ENCODE data around the gene RNF26. TPM values are rescaled to one million over a fixed set of nuclear protein-coding genes. Genes with fewer than 3 reads are reported as not detected.

RNF26 gene
- total and polyA plus RNA-seq, 2 of the 13 experiments (the other 11 are each of a cell fraction or from before 2014, with no cell fraction given) = 11.9 to 26.3 TPM

DNA sequence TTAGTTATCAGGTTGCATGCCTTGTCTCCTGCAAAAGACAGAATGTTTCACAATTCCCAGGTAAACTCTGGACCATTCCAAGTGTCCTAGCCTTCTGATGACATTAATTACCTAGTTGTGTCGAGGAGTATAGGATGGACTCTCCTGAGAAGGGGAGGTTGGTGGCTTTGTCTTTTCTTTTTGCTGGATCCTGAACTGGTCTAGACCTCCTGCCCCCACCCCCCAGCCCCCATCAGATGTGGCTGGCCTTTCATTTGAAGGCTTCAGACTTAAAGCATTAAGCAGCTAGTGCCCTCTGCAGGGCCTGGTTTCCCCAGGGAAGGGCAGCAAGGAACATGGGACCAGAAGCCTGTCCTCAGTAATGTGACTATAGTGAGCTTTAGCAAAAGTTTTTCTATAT lies 27.1 kb upstream of the RNF26 start (continued):
- TF ChIP-seq, protein P1, sequence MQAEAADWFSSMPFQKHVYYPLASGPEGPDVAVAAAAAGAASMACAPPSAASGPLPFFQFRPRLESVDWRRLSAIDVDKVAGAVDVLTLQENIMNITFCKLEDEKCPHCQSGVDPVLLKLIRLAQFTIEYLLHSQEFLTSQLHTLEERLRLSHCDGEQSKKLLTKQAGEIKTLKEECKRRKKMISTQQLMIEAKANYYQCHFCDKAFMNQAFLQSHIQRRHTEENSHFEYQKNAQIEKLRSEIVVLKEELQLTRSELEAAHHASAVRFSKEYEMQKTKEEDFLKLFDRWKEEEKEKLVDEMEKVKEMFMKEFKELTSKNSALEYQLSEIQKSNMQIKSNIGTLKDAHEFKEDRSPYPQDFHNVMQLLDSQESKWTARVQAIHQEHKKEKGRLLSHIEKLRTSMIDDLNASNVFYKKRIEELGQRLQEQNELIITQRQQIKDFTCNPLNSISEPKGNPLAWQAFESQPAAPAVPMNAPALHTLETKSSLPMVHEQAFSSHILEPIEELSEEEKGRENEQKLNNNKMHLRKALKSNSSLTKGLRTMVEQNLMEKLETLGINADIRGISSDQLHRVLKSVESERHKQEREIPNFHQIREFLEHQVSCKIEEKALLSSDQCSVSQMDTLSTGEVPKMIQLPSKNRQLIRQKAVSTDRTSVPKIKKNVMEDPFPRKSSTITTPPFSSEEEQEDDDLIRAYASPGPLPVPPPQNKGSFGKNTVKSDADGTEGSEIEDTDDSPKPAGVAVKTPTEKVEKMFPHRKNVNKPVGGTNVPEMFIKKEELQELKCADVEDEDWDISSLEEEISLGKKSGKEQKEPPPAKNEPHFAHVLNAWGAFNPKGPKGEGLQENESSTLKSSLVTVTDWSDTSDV (CRISPR knock-in tag; IDR thresholded peaks at IDR 0.05) = no peak

DNA sequence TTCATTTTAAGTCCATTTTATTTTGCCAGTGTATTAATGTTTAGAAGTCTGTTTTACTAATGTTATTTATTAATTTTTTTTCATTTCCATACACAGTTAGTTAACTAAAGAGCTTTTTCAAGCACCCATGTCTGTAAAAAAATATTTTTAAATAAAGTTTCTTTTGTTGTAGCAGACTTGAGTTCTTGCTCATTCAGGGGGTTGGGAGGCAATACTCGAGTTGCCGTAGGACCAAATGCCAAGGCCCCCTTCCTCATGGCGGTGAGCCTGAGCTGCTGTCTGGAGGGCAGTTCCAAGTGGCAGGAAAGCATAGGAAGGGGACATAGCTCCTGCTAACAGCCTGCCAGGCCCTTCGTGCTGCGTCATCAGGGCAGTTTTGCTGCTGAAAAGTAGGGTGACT lies 26.4 kb upstream of the RNF26 start:
- in situ Hi-C loops (cut with HindIII; ENCODE audit: extremely low pct_ligation_motif_present, low pct_unique_long_range_greater_than_20kb) = no loop called here
- no peak overlapping the region for H2AFZ ChIP-seq (ENCODE audit: low read length)
- H3K4me2 ChIP-seq (ENCODE audit: low read depth, low read length) = no peak overlapping the region
- no peak overlapping the region for H3K4me3 ChIP-seq (replicated peaks in 1 of 3; ENCODE audit: insufficient read depth in 1 of 3, low read depth in 2 of 3, low read length in 3 of 3)
- CTCF ChIA-PET (ENCODE audit: low intra/inter-chr PET ratio, low total read pairs) = no interaction called here
- peaks cover 3% of the 10 kb centered on the region in 2 experiments; a peak in 2 of 5 replicates for H3K36me3 ChIP-seq (replicated peaks in 1 of 2; ENCODE audit: control insufficient read depth in 1 of 2, insufficient read depth in 2 of 2, low read length in 2 of 2)
- FAIRE-seq (no peak), DNase-seq (ENCODE audit: low spot score) (no peak), ATAC-seq (no peak)
- no TSS peak for BruUV-seq (replicated peaks)
- H4K20me1 ChIP-seq (ENCODE audit: insufficient read depth, low read length) = no peaks in the 10 kb centered on the region
- H3K27ac ChIP-seq (ENCODE audit: extremely low read length, insufficient read depth, low read length) = no peak overlapping the region
- H3K4me1 ChIP-seq (ENCODE audit: insufficient read depth, low read length) = peaks cover 22% of the 10 kb centered on the region
- no peaks in the 10 kb centered on the region for H3K9me3 ChIP-seq (ENCODE audit: low read length)
- intact Hi-C loops (cut with micrococcal nuclease; ENCODE audit: unreplicated experiment) = no loop called here
- 91% methylated on average over 3 of the region's 5 CpGs for WGBS (ENCODE audit: low lambda C conversion rate)
- H3K27me3 ChIP-seq (ENCODE audit: control insufficient read depth in 1 of 2, insufficient read depth in 2 of 2, low read length in 2 of 2) = no peaks in the 10 kb centered on the region
- H3K79me2 ChIP-seq (ENCODE audit: insufficient read depth, low read length) = no peaks in the 10 kb centered on the region
- POLR2A ChIA-PET = interaction anchor here (1.1 to 2.8 kb wide), 3 partner anchors 9 to 11 kb away, joined by 3 to 9 read pairs (median 6); partner anchors contain the start of gene MCAM
- H3K9ac ChIP-seq (ENCODE audit: insufficient read depth, low read depth, low read length) = no peak overlapping the region
- TF ChIP-seq NFE2L2 (IDR thresholded peaks at IDR 0.05; ENCODE audit: low read length) (no peak), TFE3 (CRISPR knock-in tag; IDR thresholded peaks at IDR 0.05) (no peak), KLF16 (CRISPR knock-in tag; IDR thresholded peaks at IDR 0.05) (no peak), CBX5 (CRISPR knock-in tag; IDR thresholded peaks at IDR 0.05; ENCODE audit: borderline replicate concordance) (no peak), ZNF616 (CRISPR knock-in tag; IDR thresholded peaks at IDR 0.05; ENCODE audit: low read depth) (no peak), MTERF4 (CRISPR knock-in tag; IDR thresholded peaks at IDR 0.05) (no peak), NR2C2 (CRISPR knock-in tag; IDR thresholded peaks at IDR 0.05; ENCODE audit: borderline replicate concordance) (no peak), EED (CRISPR knock-in tag; IDR thresholded peaks at IDR 0.05) (no peak), ATF7-NPFF (CRISPR knock-in tag; IDR thresholded peaks at IDR 0.05; ENCODE audit: low read depth) (no peak), AHR (CRISPR knock-in tag; IDR thresholded peaks at IDR 0.05) (no peak), TCF7 (IDR thresholded peaks at IDR 0.05; ENCODE audit: low read depth) (no peak), TFAP4 (IDR thresholded peaks at IDR 0.05; ENCODE audit: borderline replicate concordance, low read depth) (no peak), MIER3 (CRISPR knock-in tag; IDR thresholded peaks at IDR 0.05; ENCODE audit: borderline replicate concordance) (no peak), RARG (CRISPR knock-in tag; IDR thresholded peaks at IDR 0.05; ENCODE audit: low read depth) (no peak), ZNF790 (CRISPR knock-in tag; IDR thresholded peaks at IDR 0.05; ENCODE audit: borderline replicate concordance) (no peak)
- TF ChIP-seq, protein P2, sequence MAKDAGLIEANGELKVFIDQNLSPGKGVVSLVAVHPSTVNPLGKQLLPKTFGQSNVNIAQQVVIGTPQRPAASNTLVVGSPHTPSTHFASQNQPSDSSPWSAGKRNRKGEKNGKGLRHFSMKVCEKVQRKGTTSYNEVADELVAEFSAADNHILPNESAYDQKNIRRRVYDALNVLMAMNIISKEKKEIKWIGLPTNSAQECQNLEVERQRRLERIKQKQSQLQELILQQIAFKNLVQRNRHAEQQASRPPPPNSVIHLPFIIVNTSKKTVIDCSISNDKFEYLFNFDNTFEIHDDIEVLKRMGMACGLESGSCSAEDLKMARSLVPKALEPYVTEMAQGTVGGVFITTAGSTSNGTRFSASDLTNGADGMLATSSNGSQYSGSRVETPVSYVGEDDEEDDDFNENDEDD (CRISPR knock-in tag; IDR thresholded peaks at IDR 0.05; ENCODE audit: borderline replicate concordance) = no peak
